Activated T-cell treated with anti-CD3 and anti-CD28 coated beads, Interleukin-2, amount 50 U/mL, for 24 hours (primary cell): Measurements from ENCODE around the gene KCTD2.
"Not testable (repeated sequence)": the region's sequence is repeated elsewhere in the genome, so short reads cannot be mapped to it uniquely, and the experiment has no call there.

ENCODE experiments used
- DNase-seq: peaks from one replicate; pipeline ENCODE4 v3.0.0-alpha.2; 2020
- H3K27ac Mint-ChIP-seq: 2 replicates; pipeline ENCODE4 v1.8.0; 2020; ENCODE audit warnings: mild to moderate bottlenecking, mixed read lengths
- H3K27me3 Mint-ChIP-seq: 2 replicates; pipeline ENCODE4 v1.8.0; 2020; ENCODE audit warnings: mixed read lengths
- H3K36me3 Mint-ChIP-seq: 2 replicates; pipeline ENCODE4 v1.8.0; 2020; ENCODE audit warnings: low read depth, mixed read lengths
- H3K4me1 Mint-ChIP-seq: 2 replicates; pipeline ENCODE4 v1.8.0; 2020; ENCODE audit warnings: low read depth, mixed read lengths
- H3K4me3 Mint-ChIP-seq: 2 replicates; pipeline ENCODE4 v1.8.0; 2020; ENCODE audit warnings: mild to moderate bottlenecking, moderate library complexity, mixed read lengths
- H3K9me3 Mint-ChIP-seq: 2 replicates; pipeline ENCODE4 v1.8.0; 2020; ENCODE audit warnings: mixed read lengths

KCTD2 gene, protein sequence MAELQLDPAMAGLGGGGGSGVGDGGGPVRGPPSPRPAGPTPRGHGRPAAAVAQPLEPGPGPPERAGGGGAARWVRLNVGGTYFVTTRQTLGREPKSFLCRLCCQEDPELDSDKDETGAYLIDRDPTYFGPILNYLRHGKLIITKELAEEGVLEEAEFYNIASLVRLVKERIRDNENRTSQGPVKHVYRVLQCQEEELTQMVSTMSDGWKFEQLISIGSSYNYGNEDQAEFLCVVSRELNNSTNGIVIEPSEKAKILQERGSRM

DNA sequence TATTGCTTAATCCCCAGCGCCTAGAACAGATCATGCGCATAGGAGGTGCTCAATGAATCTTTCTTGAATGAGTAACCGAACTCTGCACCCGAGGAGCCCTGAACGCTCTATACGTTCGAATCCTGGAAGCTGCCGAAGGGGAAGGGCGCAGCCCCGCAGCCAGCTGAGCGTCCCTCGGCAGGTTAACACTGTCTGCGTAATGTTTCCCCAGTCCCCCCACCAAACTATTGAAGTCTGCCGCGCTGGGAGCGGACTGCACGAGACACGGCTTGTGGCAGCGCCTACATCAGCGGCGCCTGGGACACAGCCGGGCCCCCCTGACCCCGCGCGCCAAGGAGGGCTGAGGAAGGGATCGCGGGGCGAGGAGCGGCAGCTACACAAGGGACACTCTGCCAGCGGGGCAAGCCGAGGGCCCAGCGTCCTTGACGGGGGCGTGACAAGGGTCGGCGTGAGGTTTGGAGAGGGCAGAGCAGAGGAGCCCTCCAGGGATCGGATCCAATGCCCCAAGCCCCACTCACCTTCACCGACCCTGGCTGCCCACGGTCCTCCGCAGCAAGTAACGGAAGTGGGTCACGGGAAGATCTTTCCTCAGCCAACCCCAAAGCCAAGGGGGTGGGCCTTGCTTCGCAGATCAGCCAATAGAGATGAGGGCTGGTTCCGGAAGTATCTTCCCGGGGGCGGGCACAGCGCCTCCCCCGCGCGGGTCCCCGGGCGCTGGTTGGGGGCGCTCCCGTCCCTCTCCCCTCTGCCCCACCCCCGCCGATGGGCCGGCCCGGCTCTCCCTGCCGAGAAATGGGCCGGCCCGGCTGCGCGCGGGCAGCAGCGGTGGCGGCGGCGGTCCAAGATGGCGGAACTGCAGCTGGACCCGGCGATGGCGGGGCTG lies at the start of gene KCTD2, which contains the start of gene ATP5PD:
Gene KCTD2, plus strand, starts transcription at position 819 of the 883 bp plus-strand sequence. Its CDS starts 26 bp downstream, at position 845.
Gene ATP5PD, minus strand, starts transcription at position 563 of the 883 bp plus-strand sequence. CDS start 4,319 bp downstream, outside the sequence.
- peaks cover 46% of the 10 kb centered on the region for H3K4me1 Mint-ChIP-seq
- H3K4me3 Mint-ChIP-seq, result peak within 1 kb of the TSS; percentile 98
- H3K27ac Mint-ChIP-seq, result peak within 1 kb of the TSS; percentile 99
- DNase-seq, result peak; percentile 97
- H3K27me3 Mint-ChIP-seq, result no peaks in the 10 kb centered on the region
- peaks cover 52% of the 10 kb centered on the region for H3K36me3 Mint-ChIP-seq
- no peaks in the 10 kb centered on the region for H3K9me3 Mint-ChIP-seq

DNA sequence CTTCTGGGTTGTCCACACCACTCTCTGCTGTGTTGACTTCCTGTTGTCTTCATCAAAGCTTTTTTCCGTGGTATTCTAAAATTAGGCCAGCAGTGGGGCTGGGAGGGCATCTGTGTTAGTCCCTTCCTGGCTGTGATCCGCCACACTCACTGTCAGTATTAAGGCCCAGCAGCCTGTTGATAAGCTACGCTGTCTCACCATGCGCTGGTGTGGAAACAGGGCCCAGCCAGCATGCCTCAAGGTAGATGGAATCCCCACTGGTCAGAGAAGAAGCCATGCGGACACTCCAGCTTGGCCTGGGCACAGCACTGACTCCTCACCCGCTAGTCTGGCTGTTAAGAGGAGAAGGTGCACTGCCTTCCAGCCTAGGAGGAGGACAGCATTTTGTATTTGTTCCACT lies 48.2 kb upstream of the KCTD2 start:
- no peaks in the 10 kb centered on the region for H3K9me3 Mint-ChIP-seq
- peaks cover 1% of the 10 kb centered on the region for H3K36me3 Mint-ChIP-seq
- no peaks in the 10 kb centered on the region for H3K27me3 Mint-ChIP-seq
- DNase-seq, result no peak
- H3K4me3 Mint-ChIP-seq, result no peak overlapping the region
- no peak overlapping the region for H3K27ac Mint-ChIP-seq
- H3K4me1 Mint-ChIP-seq, result peaks cover 10% of the 10 kb centered on the region

DNA sequence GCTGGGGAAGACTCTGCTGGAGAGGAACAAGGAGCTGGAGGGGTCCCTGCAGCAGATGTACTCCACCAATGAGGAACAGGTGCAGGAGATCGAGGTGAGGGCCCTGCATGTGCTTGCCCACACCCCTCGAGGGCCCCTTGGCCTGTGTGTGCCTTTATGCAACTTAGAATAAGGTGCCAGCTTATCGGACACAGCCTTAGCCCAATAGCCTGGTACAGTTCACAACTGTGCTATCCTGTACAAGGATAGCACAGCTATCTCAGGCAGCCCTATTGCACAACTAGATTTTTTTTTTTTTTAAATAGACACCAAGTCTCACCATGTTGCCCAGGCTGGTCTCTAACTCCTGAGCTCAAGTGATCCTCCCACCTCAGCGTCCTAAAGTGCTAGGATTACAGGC lies 47.5 kb upstream of the KCTD2 start:
- Mint-ChIP-seq H3K27me3 (no peaks in the 10 kb centered on the region), H3K36me3 (peaks cover 1% of the 10 kb centered on the region), H3K27ac (no peak overlapping the region), H3K9me3 (no peaks in the 10 kb centered on the region), H3K4me1 (peaks cover 10% of the 10 kb centered on the region), H3K4me3 (no peak overlapping the region)
- no peak for DNase-seq

DNA sequence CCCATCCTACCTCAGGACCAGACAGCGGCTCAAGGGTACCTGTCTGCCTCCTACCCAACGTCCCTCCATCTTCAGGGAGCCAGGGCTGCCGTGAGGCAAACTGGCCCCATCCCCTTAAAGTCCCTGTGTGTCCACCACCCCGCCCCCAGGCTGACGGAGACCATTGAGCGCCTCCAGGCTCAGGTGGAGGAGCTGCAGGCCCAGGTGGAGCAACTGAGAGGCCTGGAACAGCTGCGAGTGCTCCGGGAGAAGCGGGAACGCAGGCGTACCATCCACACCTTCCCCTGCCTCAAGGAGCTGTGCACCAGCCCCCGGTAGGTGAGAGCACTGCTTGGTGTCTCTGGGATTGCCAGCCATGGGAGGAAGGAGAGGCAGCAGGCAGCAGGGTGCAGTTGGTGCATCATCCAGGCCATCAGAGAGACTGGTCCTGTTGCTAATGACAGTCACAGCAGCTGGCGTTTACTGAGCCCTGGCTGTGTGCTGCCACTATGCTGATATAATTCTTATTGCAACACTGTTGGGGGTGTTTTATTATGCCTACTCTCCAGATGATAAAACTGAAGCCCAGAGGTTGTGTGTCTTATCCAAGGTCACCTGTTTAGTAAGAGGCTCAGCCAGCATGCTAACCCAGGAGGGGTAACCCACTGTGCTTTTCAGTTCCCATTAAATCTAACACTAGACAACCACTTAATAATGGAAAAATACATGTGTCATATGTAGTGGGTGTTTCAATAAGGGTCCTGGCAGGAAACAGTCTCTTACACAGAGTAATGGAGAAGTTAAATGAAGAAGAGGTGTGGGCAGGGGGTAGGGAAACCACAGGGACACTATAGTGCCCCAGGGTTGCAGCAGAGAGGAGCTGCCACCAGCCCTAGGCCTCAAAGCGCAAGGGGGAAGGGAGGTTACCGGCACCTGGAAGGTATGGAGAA lies 44.8 kb upstream of the KCTD2 start:
- Mint-ChIP-seq H3K36me3 (peaks cover 4% of the 10 kb centered on the region), H3K4me3 (no peak overlapping the region), H3K27me3 (no peaks in the 10 kb centered on the region), H3K27ac (peak overlapping the region; percentile 37), H3K9me3 (no peaks in the 10 kb centered on the region), H3K4me1 (peaks cover 10% of the 10 kb centered on the region)
- DNase-seq, result no peak

DNA sequence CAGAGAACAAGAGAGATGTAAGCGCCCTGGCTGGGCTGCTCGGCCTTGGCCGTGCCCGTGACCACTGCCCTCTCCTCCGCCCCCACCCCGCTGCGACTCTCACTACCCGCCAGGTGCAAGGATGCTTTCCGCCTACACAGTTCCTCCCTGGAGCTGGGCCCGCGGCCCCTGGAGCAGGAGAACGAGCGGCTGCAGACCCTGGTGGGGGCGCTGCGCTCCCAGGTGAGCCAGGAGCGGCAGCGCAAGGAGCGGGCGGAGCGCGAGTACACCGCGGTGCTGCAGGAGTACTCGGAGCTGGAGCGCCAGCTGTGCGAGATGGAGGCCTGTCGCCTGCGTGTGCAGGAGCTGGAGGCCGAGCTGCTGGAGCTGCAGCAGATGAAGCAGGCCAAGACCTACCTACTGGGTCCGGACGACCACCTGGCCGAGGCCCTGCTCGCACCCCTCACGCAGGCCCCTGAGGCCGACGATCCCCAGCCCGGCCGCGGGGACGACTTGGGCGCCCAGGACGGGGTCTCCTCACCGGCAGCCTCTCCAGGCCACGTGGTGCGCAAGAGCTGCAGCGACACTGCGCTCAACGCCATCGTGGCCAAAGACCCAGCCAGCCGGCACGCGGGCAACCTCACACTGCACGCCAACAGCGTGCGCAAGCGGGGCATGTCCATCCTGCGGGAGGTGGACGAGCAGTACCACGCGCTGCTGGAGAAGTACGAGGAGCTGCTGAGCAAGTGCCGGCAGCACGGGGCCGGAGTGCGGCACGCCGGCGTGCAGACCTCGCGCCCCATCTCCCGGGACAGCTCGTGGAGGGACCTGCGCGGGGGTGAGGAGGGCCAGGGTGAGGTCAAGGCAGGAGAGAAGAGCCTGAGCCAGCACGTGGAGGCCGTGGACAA lies 43.7 kb upstream of the KCTD2 start:
- Mint-ChIP-seq H3K9me3 (no peaks in the 10 kb centered on the region), H3K4me3 (no peak overlapping the region), H3K36me3 (peaks cover 6% of the 10 kb centered on the region), H3K27ac (no peak overlapping the region), H3K27me3 (no peaks in the 10 kb centered on the region), H3K4me1 (peaks cover 9% of the 10 kb centered on the region)
- no peak for DNase-seq

DNA sequence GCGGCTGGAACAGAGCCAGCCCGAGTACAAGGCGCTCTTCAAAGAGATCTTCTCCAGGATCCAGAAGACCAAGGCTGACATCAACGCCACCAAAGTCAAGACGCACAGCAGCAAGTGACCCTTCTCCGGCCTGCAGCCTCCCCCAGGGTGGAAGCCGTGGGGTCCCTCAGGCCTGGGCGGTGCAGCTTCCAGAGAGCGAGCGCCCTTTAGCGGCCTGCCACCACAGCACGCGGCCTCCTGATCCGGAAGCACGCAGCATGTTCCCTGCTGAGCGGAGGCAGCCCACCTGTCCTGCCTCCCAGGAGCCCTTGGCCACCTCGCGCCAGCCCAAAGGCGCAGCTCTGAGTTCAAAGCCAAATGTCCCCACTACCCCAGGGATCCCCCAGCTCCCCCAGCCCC lies 43.1 kb upstream of the KCTD2 start:
- Mint-ChIP-seq H3K27ac (no peak overlapping the region), H3K4me1 (peaks cover 7% of the 10 kb centered on the region), H3K9me3 (no peaks in the 10 kb centered on the region), H3K27me3 (no peaks in the 10 kb centered on the region), H3K4me3 (no peak overlapping the region), H3K36me3 (peaks cover 6% of the 10 kb centered on the region)
- no peak for DNase-seq

DNA sequence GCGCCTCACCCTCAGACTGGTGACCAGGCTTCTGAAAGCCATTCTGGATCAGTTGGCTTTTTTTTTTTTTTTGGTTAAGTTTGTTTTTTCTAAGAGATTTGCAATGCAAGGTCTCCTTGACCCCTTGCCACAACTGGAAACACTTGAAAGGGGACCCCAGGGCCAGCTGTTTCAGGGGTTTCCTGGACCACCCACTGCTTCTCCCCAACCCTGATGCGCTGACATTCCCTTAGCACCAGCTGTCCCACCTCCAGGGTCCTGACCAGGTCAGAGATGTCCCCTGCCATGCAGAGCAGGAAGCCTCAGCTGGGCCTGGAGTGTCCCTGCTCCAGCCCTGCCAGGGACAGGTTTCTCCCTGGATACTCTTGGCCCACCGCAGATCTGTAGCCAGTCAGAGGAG lies 42.7 kb upstream of the KCTD2 start:
- Mint-ChIP-seq H3K4me1 (peaks cover 7% of the 10 kb centered on the region), H3K36me3 (peaks cover 7% of the 10 kb centered on the region), H3K27me3 (no peaks in the 10 kb centered on the region), H3K4me3 (no peak overlapping the region), H3K9me3 (no peaks in the 10 kb centered on the region), H3K27ac (no peak overlapping the region)
- no peak for DNase-seq

DNA sequence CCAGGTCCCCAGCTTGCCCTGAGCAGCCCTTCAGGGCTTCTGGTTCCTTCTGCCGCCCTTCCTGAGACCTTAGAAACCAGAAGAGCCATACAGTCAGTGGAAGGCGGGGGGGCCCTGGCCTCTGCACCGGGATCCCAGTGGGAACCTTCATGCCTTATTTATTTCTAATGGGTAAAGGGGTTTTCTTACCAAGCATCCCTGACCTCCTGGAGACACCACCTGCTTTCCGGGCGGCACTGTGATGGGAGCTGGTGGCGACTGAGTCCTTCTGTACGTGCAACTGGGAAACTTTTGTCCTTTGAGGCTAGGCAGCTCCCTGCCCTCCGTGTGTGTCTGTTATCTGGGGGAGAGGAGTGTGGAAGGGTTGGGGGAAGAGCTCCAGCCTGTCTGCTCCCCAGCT lies 41.7 kb upstream of the KCTD2 start:
- DNase-seq, result no peak
- Mint-ChIP-seq H3K36me3 (peaks cover 8% of the 10 kb centered on the region), H3K4me3 (no peak overlapping the region), H3K27me3 (no peaks in the 10 kb centered on the region), H3K27ac (no peak overlapping the region), H3K4me1 (peaks cover 7% of the 10 kb centered on the region), H3K9me3 (no peaks in the 10 kb centered on the region)

DNA sequence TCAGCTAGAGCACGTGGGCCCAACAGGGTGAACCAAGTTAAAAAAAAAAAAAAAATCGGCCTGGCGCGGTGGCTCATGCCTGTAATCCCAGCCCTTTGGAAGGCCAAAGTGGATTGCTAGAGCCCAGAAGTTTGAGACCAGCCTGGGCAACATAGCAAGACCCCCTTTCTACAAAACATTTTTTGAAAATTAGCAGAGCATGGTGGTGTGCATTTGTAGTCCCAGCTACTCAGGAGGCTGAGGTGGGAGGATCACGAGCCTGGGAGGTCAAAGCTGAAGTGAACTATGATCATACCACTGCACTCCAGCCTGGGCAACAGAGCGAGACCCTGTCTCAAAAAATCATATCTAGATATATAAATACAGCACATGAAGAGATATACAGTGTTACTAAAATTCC lies 40.9 kb upstream of the KCTD2 start:
- H3K4me3 Mint-ChIP-seq, H3K9me3 Mint-ChIP-seq, DNase-seq, H3K27ac Mint-ChIP-seq, H3K27me3 Mint-ChIP-seq: not testable (repeated sequence)
- Mint-ChIP-seq H3K36me3 (peaks cover 13% of the 10 kb centered on the region), H3K4me1 (peaks cover 12% of the 10 kb centered on the region)

DNA sequence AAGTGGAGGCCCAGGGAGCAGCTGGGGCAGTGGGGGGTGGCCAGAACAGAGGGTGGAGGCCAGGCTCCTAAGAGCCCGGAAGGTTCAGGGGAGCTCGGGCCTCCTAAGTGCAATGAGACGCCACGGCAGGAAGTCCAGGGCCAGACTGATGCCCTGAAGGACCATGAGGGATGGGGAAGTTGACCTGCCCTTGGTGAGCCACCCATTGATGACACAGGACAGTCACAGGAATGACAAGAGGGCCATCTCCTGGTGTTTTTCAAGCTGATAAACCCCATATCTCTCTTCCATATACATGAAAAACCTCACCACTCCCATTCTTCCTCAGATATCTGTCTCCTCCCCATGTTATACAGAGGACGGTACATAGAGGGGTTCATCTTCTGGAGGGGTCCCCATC lies 40.4 kb upstream of the KCTD2 start:
- H3K27me3 Mint-ChIP-seq, result no peaks in the 10 kb centered on the region
- no peaks in the 10 kb centered on the region for H3K9me3 Mint-ChIP-seq
- H3K4me3 Mint-ChIP-seq, result no peak overlapping the region
- peaks cover 18% of the 10 kb centered on the region for H3K4me1 Mint-ChIP-seq
- peaks cover 16% of the 10 kb centered on the region for H3K36me3 Mint-ChIP-seq
- H3K27ac Mint-ChIP-seq, result no peak overlapping the region
- no peak for DNase-seq

DNA sequence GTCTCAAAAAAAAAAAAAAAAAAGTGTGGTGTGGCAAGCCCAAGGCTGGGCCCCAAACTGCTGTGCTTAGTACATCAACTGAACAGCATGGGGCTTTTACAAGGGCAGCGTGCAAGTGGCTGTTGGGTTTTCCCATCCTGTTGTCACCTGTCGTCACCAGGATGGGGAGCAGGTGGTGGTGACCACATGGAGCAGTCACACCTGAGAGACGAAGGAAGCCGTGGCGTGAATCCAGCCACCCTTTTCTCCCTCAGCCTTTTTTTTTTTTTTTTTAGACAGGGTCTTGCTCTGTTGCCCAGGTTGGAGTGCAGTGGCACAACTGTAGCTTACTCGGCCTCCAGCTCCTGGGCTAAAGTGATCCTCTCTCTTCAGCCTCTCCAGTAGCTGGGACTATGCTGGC lies 38.7 kb upstream of the KCTD2 start:
- DNase-seq, result no peak
- Mint-ChIP-seq H3K4me1 (peaks cover 18% of the 10 kb centered on the region), H3K27me3 (no peaks in the 10 kb centered on the region), H3K36me3 (peaks cover 31% of the 10 kb centered on the region), H3K4me3 (no peak overlapping the region), H3K27ac (no peak overlapping the region), H3K9me3 (no peaks in the 10 kb centered on the region)

DNA sequence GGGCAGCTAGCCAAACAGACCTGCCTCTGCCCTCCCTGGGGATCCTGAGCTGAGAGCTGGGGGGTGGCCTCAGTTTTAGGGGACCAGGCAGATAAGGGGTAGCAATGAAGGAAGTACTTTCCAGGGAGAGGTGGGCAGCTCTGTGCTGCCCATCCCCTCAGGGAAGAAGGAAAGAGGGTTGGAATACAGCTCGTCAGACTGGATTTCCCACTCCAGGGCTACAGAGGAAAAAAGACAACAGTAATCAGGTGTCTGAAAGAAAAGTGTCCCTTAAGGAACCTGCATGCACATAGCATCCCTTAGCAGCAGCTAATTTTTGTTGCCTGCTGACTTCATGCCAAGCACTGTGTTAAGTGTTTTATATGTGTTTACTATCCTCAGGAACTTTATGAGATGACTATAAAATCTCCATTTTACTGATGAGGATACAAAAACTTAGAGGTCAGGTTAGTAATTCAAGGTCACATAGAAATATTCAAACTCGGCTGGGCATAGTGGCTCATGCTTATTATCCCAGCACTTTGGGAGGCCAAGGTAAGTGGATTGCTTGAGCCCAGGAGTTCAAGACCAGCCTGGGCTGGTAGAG lies 37.8 kb upstream of the KCTD2 start:
- no peak overlapping the region for H3K27ac Mint-ChIP-seq
- H3K27me3 Mint-ChIP-seq, result no peaks in the 10 kb centered on the region
- H3K36me3 Mint-ChIP-seq, result peaks cover 34% of the 10 kb centered on the region
- no peaks in the 10 kb centered on the region for H3K9me3 Mint-ChIP-seq
- DNase-seq, result no peak
- no peak overlapping the region for H3K4me3 Mint-ChIP-seq
- H3K4me1 Mint-ChIP-seq, result peaks cover 24% of the 10 kb centered on the region

DNA sequence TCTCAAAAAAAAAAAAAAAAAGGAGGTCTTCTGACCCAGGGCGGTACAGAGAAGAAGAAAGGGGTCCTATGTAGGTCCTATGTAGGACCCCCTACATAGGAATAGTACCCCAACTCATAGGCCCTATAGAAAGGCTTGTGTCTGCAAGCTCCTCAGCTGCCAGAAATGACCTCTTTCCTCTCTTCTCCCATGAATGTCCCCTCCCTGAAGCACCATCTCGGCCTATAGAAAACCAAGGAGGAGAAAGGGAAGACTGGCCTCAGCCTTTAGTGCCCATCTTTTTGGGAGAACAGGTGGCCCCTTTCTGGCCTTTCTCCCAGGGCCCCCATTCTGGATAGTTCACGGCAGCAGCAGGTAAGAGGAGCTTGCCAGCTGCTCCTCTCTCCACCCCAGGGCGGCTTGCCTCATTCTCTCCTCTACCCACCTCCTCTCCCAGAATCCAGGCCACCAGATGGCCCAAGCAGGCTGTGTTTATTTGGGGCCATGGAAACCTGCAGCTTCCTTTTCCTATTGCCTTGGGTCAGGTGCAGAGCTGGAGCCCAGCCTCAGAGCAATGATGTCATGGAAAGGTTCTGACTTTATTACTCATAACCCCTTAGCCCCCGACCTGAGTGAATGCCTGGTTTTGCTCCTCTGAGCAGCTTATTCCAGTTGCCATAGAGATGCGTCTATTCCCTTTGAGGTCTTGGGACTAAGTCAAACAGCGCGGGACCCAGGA lies 36.2 kb upstream of the KCTD2 start:
- peaks cover 40% of the 10 kb centered on the region for H3K36me3 Mint-ChIP-seq
- H3K9me3 Mint-ChIP-seq, result no peaks in the 10 kb centered on the region
- peak overlapping the region; percentile 97 for H3K4me3 Mint-ChIP-seq
- H3K4me1 Mint-ChIP-seq, result peaks cover 32% of the 10 kb centered on the region
- H3K27me3 Mint-ChIP-seq, result no peaks in the 10 kb centered on the region
- H3K27ac Mint-ChIP-seq, result peak overlapping the region; percentile 94
- DNase-seq, result peak; percentile 43
